NOMO-1 (cell line): ENCODE results near the gene VN1R5.
"Not testable (repeated sequence)": the region's sequence is repeated elsewhere in the genome, so short reads cannot be mapped to it uniquely, and the experiment has no call there.

Experiments
- DNase-seq, 2 experiments: peaks; one replicate each; lab custom pipeline; 2025; ENCODE audit not compliant: unreplicated experiment in 2 of 2; lab: John Stamatoyannopoulos, UW

Gene VN1R5

DNA sequence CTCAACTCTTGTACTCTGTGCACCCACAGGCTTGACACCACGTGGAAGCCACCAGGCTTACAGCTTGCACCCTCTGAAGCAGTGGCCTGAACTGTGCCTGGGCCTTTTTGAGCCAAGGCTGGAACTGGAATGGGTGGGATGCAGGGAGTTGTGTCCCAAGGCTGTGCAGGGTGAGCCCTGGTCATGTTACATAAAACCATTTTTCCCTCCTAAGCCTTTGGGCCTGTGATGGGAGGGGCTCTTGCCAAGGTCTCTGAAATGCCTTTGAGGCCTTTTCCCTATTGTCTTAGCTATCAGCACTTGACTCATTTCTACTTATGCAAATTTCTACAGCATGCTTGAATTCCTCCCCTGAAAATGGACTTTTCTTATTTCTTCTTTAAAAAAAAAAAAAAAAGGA lies 14.1 kb downstream of the VN1R5 start:
- no peak for DNase-seq

DNA sequence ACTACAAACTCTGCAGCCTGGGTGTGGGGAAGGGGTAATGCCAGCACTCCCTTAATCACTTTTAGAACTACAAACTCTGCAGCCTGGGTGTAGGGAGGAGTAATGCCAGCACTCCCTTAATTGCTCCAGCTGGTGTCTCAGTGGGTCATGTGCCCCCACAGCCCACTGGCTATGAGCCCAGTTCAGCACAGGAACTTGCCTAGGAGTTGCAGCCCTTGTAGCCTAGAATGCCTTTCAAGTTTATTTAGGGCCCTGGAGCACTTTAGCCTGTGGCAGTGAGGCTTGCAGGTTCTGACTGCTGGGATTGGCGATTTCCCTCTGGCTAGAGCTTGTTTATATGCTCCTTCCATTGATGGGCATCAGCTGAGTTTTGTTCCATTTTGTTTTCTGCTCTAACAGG lies 17.1 kb downstream of the VN1R5 start:
- DNase-seq, result no peak

DNA sequence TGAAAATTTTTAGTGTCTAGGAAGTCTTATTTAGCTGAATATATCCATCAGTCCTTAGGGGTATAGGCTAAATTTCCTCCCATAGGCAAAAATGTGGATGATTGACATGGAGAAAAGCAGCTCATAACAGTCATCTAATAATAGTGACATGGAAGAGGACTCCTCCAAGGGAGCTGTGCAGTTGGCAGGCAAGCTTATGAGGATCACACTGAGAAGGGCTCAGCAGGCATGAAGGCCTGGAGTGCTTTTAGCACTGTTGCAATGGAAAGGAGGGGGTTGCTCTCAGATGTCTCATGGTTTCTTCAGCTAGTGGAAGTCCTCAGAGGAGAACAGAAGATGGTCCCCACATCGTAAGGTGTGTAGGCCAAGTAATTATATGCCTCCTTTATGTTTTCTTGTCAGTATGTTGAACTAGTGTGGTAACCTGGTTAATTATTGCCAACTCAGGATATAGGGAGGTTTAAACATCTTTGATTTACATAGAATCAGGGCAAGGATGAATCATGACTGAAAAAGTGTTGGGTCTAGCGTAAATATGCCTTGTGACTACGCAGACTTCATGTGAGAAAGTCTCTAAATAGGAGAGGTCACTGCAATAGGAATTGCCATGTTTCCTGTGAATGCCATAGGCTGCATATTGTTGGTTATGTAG lies 18.9 kb downstream of the VN1R5 start:
- DNase-seq, result no peak

DNA sequence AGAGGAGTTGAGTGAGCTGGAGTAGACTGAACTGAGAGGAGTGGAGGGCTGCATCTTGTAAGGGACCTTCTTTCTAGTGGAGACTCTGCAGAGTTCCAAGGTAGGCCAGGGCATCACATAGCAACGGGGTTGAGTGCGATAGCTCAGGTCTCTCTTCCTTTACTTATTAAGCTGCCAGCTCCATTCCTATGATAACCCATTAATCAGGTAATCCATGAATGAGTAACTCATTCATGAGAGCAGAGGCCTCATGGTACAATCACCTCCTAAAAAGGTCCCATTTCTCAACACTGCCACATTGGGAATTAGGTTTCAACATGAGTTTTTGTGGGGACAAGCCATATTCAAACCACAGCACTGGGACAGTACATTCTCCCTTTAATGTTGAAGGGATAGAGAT lies 21.3 kb downstream of the VN1R5 start:
- DNase-seq, result no peak

DNA sequence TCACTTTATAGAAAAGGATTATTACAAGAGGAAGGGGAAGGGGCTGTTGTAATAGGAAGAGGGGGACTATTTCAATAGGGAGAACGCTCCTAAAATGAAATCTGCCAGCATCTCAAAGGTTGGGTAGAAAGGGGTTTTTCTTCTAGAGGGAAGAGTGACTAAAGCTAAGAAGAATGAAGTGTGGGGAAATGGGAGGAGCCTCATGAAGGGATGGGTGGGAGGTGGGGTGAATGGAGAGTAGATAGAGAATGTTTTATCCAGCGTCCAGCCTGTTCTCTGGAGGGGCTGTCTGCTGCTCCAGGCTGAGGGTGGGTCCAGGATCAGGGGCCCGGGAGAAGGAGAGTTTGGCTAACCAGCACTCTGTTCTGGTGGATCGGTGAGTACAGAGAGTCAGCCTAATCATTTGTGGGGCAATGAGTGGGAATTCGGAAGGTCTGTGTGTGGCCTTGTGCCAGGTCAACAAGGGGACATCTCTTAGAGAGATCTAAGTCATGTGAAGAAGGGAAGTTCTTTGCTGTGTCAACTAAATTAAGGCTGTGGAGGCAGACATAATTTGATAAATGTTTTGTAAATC lies 25.2 kb downstream of the VN1R5 start:
- DNase-seq, result no peak

DNA sequence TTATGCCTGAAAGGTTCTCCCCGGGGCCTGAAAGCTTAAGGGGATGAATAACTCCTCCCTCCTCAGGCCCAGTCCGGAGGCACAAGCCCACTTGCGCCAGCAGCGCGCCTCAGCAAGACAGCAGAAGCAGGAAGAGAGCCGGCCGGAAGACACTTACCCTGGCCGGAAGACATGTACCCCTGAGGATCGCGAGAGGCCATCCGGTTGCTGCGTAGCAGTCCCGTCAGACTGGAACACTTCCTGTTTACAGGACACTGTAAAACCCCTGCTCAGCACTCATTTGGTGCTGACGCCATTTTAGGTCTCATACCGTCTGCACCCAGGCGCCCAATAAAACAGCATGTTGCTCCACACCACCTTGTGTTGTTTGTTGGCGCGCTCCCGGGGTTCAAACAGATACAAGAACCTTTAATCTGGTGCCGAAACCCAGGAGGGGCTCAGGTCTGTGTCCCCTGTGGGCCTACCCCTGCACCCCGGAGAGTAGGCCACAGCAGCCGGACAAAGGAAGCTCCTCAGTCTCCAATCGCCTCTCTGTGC lies 30.3 kb downstream of the VN1R5 start:
- no peak for DNase-seq

DNA sequence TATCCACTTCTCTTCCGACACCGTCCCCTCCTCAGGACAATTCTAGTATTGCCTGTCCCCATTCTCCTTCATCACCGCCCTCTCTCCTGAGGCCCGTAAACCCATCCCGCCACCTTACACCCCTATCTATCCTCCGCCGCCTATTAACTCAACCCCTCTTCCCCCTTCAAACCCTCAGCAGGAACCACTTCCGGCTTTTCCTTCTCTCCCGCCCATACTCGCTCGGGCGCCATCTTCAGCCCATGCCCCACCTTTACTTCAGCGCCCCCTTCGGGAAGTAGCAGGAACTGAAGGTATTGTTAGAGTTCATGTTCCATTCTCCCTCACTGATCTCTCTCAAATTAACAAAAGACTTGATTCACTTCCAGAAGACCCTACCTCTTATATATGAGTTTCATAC lies 31.6 kb downstream of the VN1R5 start:
- no peak for DNase-seq

DNA sequence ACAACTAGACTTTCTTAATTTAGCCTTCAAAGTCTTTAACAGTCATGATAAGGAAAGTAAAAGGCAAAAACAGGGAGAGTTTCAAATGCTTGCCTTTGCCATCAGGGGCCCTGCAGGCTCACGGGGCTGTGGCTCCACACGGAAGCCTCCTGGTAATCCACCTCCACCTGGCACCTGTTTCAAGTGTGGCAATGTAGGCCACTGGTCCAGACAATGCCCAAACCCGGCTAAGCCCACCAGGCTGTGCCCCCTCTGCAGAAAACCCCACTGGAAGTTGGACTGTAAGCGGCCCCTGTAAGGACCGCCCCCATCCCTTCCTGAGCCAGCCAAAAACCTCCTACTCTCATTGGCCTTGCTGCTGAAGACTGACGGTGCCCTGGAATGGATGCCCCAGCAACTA lies 32.5 kb downstream of the VN1R5 start:
- no peak for DNase-seq

DNA sequence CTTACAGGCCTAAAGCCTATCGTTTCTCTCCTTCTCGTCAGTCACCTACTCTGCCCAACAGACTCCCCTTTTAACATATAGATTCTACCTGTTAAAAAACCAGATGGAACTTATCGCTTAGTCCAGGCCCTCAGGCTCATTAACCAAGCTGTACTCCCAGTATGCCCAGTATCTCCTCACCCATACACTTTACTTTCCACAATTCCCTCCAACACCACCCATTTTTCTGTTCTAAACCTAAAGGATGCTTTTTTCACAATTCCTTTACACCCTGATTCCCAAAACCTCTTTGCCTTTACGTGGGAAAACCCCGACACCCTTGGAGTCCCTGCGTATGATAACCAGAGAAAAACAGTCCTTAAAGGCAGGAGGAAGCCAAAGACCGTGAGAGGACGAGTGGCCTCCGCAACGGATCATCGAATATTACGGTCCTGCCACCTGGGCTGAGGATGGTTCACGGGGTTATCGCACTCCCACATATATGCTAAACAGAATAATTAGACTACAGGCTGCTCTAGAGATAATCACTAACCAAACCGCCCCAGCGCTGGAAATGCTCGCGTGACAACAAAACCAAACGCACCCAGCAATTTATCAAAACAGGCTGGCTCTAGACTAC lies 33.5 kb downstream of the VN1R5 start:
- DNase-seq, result not testable (repeated sequence)

DNA sequence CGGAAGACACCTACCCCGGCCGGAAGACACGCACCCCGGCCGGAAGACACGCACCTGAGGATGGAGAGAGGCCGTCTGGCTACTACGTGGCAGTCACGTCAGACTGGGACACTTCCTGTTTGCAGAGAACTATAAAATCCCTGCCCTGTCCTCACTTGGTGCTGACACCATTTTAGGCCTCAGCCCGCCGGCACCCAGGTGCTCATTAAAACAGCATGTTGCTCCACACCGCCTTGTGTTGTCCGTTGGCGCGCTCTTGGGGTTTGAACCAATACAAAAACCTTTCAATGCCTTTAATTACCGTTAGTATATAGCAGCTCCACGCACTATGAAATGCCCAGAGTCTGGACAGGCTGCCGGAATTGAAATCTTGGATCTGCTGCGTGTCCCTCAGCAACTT lies 34.7 kb downstream of the VN1R5 start:
- DNase-seq, result no peak

DNA sequence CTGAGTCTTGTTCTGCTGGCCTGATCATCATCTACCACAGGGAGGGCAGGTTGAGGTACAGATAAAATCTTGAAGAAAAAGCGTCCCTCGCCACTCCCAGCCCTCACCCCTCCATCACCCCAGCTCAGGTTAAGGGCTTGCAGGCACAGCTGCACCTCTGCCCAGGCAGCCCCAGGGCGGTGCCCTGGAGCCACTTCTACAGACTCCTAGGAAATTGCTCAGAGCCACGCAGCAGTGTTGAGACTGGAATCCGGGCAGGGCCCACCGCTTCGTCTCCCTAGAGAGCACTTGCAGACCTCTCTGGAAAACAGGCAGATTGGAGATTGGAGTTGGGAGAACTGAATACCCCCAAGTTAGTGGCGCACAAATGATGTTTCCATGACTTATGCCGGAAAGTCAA lies 35.3 kb downstream of the VN1R5 start:
- no peak for DNase-seq

DNA sequence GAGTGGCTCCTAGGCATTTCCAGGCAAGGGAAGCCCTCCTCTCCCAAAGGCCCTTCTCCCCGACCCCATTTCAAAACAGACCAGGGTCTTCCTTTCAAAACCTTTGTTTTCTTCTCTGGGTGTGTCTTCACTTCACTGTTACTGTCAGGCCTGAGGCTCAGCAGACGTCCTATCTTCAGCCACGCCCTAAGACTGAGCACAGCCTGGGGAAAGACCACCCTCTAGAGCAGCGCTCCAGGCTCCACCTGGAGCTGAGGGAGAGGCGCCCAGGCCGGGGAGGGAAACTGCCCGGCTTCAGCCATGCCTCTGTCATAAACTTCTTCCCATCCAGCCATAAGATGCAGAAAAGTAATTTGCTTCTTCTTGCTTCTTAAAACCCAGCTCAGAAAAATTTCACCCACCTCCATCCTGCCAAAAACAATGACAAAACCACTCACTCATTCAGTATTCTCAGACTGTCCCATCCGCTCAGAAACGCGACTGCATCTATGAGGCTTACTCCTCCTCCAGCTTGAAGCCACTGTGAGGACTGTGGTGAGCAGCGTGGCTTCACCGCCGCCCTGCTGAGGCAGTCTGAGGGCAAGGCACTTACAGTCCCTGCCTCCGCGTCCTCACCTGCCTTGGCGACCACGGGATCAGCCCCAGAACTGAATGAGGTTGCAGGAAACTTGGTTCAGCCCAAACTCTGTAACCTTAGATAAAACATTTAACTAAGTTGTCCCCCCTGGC lies 36.1 kb downstream of the VN1R5 start:
- no peak for DNase-seq

DNA sequence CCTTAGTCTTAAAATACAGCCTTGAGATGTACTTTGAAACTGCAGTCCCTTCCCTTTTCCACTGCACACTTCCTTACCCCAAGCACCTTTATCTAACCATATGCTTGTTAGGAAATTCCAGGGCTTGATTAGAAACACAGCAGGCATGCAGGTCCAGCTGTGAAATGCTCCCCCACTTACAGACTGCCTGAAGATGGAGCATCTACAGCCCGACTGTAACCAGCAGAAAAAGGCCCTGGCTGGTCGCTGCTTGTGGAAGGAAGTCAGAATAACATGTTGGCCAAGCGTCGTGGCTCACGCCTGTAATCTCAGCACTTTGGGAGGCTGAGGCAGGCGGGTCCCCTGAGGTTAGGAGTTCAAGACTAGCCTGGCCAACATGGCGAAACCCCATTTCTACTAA lies 37.2 kb downstream of the VN1R5 start:
- DNase-seq, result no peak

DNA sequence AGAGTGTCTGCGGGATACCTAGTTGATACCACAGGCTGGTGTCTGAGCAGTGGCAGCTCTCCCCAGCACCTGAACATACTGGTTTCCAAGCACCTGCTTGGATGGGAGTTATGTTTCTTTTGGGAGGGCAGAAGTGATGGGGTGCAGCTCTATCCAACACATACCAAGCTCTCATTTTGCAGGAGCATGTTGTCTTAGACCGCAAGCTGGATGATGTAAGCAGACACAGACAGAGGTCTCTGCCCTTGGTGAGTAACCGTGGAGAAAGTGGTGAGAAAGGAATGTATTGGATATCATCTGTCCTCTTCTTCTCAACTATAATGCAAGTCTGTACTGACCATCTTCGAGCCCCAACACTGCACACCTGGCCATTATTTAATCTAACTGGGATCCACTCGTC lies 38.4 kb downstream of the VN1R5 start:
- DNase-seq, result no peak

DNA sequence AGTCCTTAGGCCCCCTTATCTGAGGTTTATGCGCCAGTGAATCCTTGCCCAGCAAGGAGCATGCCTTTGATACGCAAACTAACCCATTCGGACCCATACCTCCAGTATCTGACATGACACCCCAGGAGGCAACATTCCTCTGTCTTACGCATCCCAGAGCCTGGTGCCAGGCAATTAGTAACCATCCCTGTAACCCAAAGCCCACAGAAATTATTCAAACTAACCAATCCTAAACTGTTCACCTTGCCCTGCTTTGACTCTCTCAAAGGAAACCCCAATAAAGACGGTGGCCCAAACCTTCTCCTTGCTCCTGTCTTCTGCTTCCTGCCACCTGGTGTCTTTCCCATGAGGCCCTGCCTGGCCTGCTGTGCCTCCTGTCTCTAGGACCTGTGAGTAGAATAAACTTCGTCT lies 39.4 kb downstream of the VN1R5 start:
- DNase-seq, result no peak

DNA sequence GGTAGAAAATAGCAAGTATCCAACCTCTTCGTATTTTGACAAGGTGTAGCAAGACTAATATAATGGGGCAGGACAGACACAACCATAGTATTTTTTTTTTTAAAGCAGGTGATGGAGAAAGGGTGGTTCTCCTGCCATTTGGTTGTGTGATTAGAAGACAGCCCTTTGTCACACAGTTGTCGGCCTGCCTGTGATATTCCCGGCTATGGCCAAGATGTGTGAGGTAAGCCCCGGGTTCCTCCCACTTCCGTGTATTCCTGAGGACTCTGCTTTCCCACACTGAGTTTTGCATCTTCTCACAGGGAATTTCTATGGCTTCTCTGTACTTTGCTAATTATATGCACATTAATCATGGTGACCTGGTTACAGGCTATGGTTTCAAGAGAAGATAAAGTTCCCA lies 39.9 kb downstream of the VN1R5 start:
- DNase-seq, result no peak

DNA sequence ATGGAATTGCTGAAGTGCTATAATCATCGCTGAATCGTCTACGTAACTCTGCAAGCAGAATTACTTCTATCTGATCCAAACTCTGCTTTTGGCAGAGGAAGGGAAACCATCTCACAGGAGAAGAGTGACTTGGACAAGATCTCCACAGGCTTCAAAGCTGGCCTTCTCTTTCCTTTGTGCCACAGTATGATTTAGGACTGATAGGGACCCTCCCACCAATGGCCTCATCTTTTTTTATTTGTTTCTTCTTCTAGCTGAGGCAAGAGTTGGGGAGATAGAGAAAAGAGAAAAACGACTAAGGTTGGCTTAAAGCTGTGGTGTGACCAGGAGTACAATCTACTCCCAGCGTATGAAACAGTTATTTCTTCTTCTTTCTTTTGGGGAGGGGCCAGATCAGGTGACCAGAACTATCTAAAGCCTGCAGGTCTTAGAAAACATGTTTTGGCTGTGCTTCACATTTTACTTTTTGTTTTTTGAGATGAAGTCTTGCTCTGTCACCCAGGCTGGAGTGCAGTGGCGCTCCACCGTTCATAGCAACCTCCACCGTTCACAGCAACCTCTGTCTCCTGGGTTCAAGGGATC lies 40.8 kb downstream of the VN1R5 start:
- no peak for DNase-seq

DNA sequence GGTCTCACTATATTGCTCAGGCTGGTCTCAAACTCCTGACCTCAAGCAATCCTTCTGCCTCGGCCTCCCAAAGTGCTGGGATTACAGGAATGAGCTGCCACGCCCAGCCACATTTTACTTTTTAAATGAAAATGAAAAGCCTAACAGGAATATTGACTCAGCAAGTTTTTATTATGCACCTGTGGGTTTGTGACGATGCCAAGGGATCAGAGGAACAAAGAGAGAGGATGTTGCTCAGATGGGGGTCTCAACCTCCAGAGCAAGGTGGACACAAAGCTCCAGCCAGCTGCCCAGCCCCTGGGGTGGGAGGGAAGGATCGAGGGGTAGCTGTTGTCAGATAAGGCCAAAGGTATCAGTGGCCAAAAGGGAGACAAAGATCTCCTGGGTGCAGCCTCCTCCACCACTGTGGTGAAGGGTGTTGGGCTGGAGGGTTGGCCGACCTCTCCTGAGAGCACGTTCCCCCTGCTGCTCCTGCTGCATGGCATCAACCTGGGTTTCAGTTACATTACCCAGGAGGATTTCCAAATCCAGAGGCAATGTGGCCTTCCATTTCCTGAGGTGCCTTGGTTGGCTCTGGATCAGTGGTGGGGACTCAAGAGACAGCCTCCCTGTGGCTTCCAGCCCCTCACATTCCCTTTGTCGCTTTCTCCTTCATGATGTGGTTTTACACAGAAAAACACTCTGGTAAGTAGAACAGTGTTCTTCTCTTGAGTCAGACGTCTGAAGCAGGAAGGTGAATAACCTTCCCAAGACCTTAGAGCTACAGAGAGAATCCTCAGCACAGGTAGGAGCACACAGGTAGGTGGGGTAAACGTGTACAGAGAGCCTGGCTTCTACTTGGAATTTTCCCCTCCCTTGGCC lies 41.6 kb downstream of the VN1R5 start:
- no peak for DNase-seq

DNA sequence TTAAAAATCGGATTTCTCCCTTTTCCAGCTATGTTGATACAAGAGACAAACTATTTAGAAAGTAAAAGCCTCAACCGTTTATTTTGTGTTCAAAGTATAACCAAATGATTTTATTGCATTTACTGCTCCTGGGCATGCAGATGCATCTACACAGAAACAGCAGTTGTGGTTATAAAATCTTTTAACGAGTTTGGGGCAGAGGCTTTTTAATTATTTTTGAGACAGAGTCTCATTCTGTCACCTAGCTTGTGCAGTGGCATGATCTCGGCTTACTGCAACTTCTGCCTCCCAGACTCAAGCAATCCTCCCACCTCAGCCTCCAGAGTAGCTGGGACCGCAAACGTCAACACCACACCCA lies 42.2 kb downstream of the VN1R5 start:
- no peak for DNase-seq

DNA sequence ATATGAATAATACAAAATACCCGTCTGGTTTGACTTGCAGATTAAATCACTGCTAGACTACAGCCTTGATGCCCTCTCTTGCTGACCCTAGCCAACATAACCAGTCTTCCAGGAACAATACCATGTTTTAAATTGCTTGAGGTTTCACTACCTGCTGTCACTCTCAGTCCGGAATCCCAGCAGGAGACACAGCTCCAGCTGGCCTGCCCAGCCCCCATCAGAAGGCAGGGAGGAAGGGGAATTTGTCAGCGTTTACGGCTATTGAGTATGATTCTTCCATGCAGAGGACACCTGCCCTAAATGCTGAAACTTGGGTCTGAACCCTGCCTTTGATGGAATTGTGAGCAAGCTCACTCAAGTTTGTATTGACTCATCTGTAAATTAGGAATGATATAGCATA lies 42.8 kb downstream of the VN1R5 start:
- no peak for DNase-seq
